Measurements from ENCODE around the gene NDST3.

NDST3 gene

DNA sequence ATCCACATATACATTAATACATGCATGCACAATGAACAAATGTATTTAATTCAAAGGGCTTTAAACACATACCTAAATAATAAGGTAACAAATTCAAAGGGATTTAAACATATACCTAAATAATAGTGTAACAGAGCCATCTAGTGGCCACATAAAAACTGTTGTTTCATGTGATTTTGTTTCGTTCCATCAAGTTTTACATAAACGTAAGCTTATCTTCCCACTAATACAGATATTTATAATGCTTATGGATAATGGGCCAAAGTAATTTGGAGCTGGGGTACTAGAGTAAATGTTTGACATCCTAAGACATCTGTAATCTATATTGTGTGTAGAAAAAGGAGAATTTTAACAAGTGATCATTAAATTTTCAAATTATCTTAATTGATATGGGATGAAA lies 236.2 kb downstream of the NDST3 start:
- Histone ChIP-seq H3K4me1 (peaks cover 0 to 6% (median 5%) of the 10 kb centered on the region in 10 experiments; a peak in 15 of 20 replicates), H3K9ac (no peak overlapping the region), H3K4me3 (no peak overlapping the region), H3K9me3 (replicated peaks in 1 of 11) (peaks cover 4 to 14% (median 8%) of the 10 kb centered on the region in 11 experiments), H3K36me3 (no peaks in the 10 kb centered on the region), H3K27ac (no peak overlapping the region), H3K4me2 (no peak overlapping the region), H3K27me3 (no peaks in the 10 kb centered on the region), H4K20me1 (no peaks in the 10 kb centered on the region)
- TF ChIP-seq Cebpa-rat (IDR thresholded peaks at IDR 0.05), result no peak

DNA sequence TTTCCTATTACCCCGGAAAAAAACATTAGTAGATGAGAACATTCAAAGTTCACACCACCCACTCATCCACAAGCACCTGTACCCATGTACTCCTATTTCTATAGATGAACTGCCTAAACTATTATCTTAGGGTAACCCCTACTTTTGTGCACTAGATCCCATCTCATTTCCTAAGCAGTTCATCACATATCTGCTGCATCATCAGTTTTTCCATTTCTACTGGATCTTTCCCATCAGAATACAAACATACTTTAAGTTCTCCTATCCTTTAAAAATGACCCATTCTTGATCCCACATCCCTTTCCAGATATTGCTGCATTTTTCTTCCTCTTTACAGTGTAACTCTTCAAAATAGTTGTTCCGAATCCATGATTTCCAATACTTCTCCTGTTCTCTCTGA lies 237.5 kb downstream of the NDST3 start:
- no peak for TF ChIP-seq Cebpa-rat (IDR thresholded peaks at IDR 0.05)
- H4K20me1 ChIP-seq, result no peaks in the 10 kb centered on the region
- peaks cover 0 to 16% (median 4%) of the 10 kb centered on the region in 11 experiments; a peak in 7 of 22 replicates for H3K9me3 ChIP-seq (replicated peaks in 1 of 11)
- peaks cover 0 to 14% (median 10%) of the 10 kb centered on the region in 10 experiments; a peak in 15 of 20 replicates for H3K4me1 ChIP-seq
- H3K9ac ChIP-seq, result no peak overlapping the region
- H3K36me3 ChIP-seq, result no peaks in the 10 kb centered on the region
- H3K4me2 ChIP-seq, result no peak overlapping the region
- H3K27me3 ChIP-seq, result no peaks in the 10 kb centered on the region
- H3K27ac ChIP-seq, result no peak overlapping the region
- H3K4me3 ChIP-seq, result no peak overlapping the region

- TF ChIP-seq Cebpa-rat (IDR thresholded peaks at IDR 0.05), result no peak
- no peak overlapping the region for H3K27ac ChIP-seq
Observed at GRCh38 chr4:118273642-118274041, 239.4 kb downstream of the NDST3 start.

GRCh38 chr4:118276580-118276979 lies 242.3 kb downstream of the NDST3 start:
- Histone ChIP-seq H3K4me2 (0 out of 22 replicates have a peak overlapping the region, but pooled peaks of 1 of the 11 experiments have one; percentile 27), H3K9me3 (replicated peaks in 1 of 11) (peaks cover 0 to 16% (median 4%) of the 10 kb centered on the region in 11 experiments; a peak in 9 of 22 replicates), H3K36me3 (peaks cover 15 to 29% (median 25%) of the 10 kb centered on the region in 11 experiments; a peak in 21 of 22 replicates), H3K27me3 (no peaks in the 10 kb centered on the region), H3K9ac (no peak overlapping the region), H3K27ac (no peak overlapping the region), H3K4me3 (no peak overlapping the region), H4K20me1 (peaks cover 6 to 28% (median 18%) of the 10 kb centered on the region in 11 experiments; a peak in 17 of 22 replicates), H3K4me1 (peaks cover 20 to 39% (median 28%) of the 10 kb centered on the region in 10 experiments)
- no peak for TF ChIP-seq Cebpa-rat (IDR thresholded peaks at IDR 0.05)

More at GRCh38 chr4:118273642-118274041, 239.4 kb downstream of the NDST3 start:
- Histone ChIP-seq H3K9ac (no peak overlapping the region), H3K9me3 (replicated peaks in 1 of 11) (peaks cover 0 to 16% (median 4%) of the 10 kb centered on the region in 11 experiments; a peak in 7 of 22 replicates), H3K27me3 (no peaks in the 10 kb centered on the region), H4K20me1 (no peaks in the 10 kb centered on the region), H3K4me1 (peaks cover 7 to 20% (median 14%) of the 10 kb centered on the region in 10 experiments; a peak in 18 of 20 replicates), H3K36me3 (no peaks in the 10 kb centered on the region), H3K4me2 (no peak overlapping the region), H3K4me3 (no peak overlapping the region)

GRCh38 chr4:118277243-118277642 lies 243.0 kb downstream of the NDST3 start:
- Histone ChIP-seq H3K9me3 (replicated peaks in 1 of 11) (peaks cover 0 to 16% (median 4%) of the 10 kb centered on the region in 11 experiments; a peak in 9 of 22 replicates), H3K9ac (no peak overlapping the region), H3K4me3 (no peak overlapping the region), H3K27ac (no peak overlapping the region), H3K36me3 (peaks cover 22 to 35% (median 32%) of the 10 kb centered on the region in 11 experiments; a peak in 21 of 22 replicates), H3K4me1 (peaks cover 26 to 46% (median 34%) of the 10 kb centered on the region in 10 experiments), H3K27me3 (no peaks in the 10 kb centered on the region), H3K4me2 (peak overlapping the region in 1 of 11 experiments; percentile 93; a peak in 3 of 22 replicates), H4K20me1 (peaks cover 11 to 34% (median 22%) of the 10 kb centered on the region in 11 experiments; a peak in 19 of 22 replicates)
- no peak for TF ChIP-seq Cebpa-rat (IDR thresholded peaks at IDR 0.05)

- TF ChIP-seq Cebpa-rat (IDR thresholded peaks at IDR 0.05), result no peak
- Histone ChIP-seq H3K9ac (peak overlapping the region; percentile 91 to 98 (median 97)), H4K20me1 (peaks cover 18 to 40% (median 34%) of the 10 kb centered on the region in 11 experiments; a peak in 20 of 22 replicates), H3K27ac (peak overlapping the region; percentile 84 to 99 (median 95)), H3K27me3 (no peaks in the 10 kb centered on the region), H3K4me1 (peaks cover 26 to 58% (median 43%) of the 10 kb centered on the region in 10 experiments), H3K4me2 (peak overlapping the region; percentile 80 to 94 (median 88)), H3K4me3 (peak overlapping the region; percentile 70 to 95 (median 88)), H3K36me3 (peaks cover 23 to 41% (median 34%) of the 10 kb centered on the region in 11 experiments; a peak in 21 of 22 replicates), H3K9me3 (replicated peaks in 1 of 11) (peaks cover 0 to 16% (median 4%) of the 10 kb centered on the region in 11 experiments; a peak in 9 of 22 replicates)
Observed at GRCh38 chr4:118278473-118279274, 244.4 kb downstream of the NDST3 start.

DNA sequence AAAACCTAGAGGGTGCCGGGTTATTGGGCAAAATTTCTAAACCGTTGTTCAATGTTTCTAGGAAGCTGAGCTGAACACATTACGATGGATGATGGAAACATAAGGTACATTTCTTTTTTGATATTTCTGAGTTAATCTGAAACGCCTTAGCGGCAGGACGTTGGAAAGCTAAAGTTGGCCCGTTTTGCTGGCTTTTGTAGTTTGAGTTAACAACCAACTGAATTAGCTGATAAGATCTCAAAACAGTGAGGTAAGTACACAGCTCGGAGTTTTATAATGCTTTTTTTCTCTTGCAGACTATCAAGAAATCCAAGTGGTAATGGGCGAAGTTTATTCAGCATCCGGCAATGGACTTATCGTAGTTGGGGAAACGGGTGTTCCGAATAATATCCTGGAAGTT lies 245.0 kb downstream of the NDST3 start:
- peak overlapping the region; percentile 91 to 98 (median 97) for H3K9ac ChIP-seq
- peak overlapping the region; percentile 70 to 95 (median 88) for H3K4me3 ChIP-seq
- H3K4me1 ChIP-seq, result peaks cover 26 to 64% (median 49%) of the 10 kb centered on the region in 10 experiments
- peak overlapping the region; percentile 78 to 94 (median 88) for H3K4me2 ChIP-seq
- H3K9me3 ChIP-seq (replicated peaks in 1 of 11), result peaks cover 0 to 16% (median 4%) of the 10 kb centered on the region in 11 experiments; a peak in 9 of 22 replicates
- no peaks in the 10 kb centered on the region for H3K27me3 ChIP-seq
- H3K27ac ChIP-seq, result peak overlapping the region; percentile 84 to 99 (median 95); a peak in 21 of 22 replicates
- peaks cover 18 to 44% (median 34%) of the 10 kb centered on the region in 11 experiments; a peak in 20 of 22 replicates for H4K20me1 ChIP-seq
- TF ChIP-seq Cebpa-rat (IDR thresholded peaks at IDR 0.05), result no peak
- peaks cover 23 to 41% (median 34%) of the 10 kb centered on the region in 11 experiments; a peak in 21 of 22 replicates for H3K36me3 ChIP-seq

DNA sequence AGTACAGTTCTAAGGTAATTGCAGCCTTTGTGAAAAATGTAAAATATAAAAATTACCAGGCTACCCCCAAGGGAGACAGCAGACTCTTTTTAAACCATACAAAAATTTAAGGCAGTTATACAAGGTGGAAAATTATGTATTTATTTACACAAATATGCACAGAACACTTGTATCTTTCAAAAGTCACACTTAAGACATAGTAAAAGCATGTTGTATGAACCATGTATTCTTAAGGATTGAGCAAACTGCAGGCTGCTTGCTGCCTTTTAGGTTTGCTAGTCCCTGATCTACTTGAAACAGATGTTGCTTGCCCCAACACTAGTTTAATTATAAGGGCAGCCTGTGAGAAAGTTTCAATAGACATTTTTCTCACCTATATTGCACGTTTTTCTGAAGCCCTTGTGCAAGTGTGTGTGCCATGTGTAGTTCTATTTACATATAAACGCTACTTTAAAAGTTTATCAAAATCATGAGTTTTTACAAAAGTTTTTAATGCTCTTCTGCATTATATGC lies 245.7 kb downstream of the NDST3 start:
- Histone ChIP-seq H3K9me3 (replicated peaks in 1 of 11) (peaks cover 0 to 15% (median 4%) of the 10 kb centered on the region in 11 experiments; a peak in 9 of 22 replicates), H3K27me3 (no peaks in the 10 kb centered on the region), H4K20me1 (peaks cover 18 to 44% (median 34%) of the 10 kb centered on the region in 11 experiments; a peak in 20 of 22 replicates), H3K4me3 (peak overlapping the region; percentile 70 to 95 (median 88)), H3K36me3 (peaks cover 23 to 41% (median 34%) of the 10 kb centered on the region in 11 experiments; a peak in 21 of 22 replicates), H3K27ac (peak overlapping the region in 10 of 11 experiments; percentile 90 to 99 (median 96); a peak in 21 of 22 replicates), H3K9ac (peak overlapping the region; percentile 91 to 98 (median 97)), H3K4me2 (peak overlapping the region; percentile 78 to 94 (median 88)), H3K4me1 (peaks cover 26 to 67% (median 51%) of the 10 kb centered on the region in 10 experiments)
- TF ChIP-seq Cebpa-rat (IDR thresholded peaks at IDR 0.05), result no peak
